GM19099 (cell line): ENCODE data around the gene GPR137C.

Experiments used
- POLR2A ChIP-seq: IDR thresholded peaks from 3 replicates; pipeline ENCODE4 v1.6.1; 2011; ENCODE audit warnings: low read depth; ENCODE audit not compliant: insufficient read length; ENCODE audit errors: extremely low read depth

GPR137C gene

DNA sequence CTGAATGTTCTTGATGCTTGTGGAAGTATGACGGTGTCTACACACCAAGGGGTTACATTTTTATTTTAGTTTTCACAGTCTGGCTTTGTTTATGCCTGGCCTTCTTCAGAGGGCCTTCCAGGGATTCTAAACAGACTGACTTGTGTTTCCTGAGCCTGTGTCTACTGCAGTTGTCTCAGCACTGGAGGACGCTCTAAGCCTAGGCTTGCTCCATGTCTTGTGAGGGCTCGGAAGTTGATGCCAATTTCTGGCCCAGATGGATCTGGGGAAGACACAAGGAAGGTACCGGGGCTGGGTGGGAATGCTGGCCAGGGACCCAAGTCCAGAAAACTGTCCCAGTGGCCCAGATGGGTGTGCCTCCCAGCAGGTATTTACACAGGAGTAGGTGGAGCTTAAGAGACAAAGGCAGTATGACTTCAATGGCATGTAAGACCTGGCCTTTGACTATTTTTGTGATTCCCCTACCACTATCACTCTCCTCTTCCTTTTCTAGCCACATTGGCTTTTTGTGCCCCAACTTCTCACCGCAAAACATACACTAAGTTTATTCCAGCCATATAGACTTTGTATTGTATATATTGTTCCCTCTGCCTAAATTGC lies 56.9 kb downstream of the GPR137C start:
- no peak for TF ChIP-seq POLR2A

DNA sequence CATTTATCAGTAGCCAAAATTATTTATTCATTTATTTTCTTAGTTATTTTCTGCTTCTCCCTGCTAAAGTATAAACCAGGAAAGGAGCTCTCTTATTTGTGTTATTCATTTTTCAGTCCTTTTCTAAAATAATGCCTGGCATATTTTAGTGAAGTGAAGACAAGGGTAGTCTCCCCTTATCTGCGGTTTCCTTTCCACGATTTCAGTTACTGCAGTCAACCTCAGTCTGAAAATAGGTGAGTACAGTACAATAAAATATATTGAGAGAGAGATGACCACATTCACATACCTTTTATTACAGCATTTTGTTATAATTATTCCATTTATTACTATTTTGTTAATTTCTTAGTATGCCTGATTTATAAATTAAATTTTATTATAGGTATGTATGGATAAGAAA lies 57.6 kb downstream of the GPR137C start:
- no peak for TF ChIP-seq POLR2A

DNA sequence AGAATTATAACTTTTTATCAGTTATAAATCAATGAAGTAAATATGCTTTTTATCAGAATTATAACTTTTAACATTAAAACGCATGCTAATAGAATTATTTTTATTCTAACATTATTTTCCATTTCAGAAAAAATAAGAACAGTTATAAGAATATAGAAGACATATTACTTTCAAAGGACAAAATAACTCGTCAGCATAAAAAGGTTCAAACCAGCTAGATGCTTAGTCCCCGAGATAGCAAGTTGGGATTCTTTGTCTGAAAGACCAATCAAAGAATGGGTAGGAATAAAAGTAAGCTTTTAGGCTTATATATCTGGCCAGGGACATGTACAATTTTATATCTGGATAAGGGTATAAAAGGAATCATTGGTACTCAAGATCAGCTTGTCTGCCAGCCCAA lies 66.0 kb downstream of the GPR137C start:
- no peak for TF ChIP-seq POLR2A

DNA sequence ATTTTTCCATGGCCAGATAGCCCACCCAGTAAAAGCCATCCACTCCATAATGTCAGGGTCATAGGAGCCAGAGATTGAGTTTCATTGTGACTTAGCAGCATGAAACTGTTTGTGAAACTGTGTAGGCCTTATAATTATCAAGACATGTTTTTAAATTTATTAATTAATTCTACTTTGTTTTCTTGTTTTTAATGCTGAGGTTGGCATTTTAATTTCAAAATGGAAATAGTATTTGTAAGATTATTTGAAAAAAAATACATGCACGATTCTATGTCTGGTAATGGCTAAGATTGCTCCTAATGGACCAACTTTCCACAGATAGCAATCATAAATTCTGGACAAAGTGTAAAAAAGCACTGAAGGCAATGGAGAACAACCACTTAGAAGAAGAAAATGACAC lies 67.1 kb downstream of the GPR137C start:
- TF ChIP-seq POLR2A: no peak

DNA sequence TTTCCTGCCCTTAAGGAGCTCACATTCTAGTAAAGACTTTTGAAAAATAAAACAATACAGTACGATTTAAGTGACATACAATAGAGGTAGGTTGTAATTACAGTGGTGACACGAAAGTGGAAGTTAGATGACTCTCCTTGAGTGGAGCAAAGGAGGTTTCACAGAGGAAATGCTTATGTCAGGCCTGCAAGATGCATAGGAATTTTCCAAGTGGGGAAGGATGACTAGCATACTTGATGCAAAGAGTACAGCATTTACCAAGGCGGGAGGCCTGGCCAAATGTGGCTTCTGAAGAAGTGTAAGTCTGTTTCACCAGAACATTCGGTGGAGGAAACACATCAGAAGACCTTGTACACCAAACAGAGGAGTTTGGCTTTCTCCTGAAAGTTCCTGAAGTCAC lies 87.5 kb downstream of the GPR137C start:
- TF ChIP-seq POLR2A: no peak

DNA sequence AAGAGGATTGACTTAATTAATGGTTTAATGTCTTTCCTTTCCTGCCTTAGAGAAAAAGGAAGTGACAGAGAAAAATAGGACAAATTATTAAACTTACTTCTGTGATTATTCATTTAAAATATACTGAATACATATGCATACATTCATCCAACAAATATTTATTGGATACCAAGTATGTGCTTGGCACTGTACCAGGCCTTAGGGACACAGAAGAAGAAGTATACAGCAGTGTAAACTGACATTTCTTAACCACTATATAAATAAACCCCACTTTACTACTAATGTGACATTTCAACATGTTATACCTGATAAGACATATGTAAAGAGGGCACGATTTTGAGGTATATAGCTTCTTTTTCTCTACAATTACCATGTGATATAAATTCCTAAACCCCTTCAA lies 89.1 kb downstream of the GPR137C start:
- no peak for TF ChIP-seq POLR2A

DNA sequence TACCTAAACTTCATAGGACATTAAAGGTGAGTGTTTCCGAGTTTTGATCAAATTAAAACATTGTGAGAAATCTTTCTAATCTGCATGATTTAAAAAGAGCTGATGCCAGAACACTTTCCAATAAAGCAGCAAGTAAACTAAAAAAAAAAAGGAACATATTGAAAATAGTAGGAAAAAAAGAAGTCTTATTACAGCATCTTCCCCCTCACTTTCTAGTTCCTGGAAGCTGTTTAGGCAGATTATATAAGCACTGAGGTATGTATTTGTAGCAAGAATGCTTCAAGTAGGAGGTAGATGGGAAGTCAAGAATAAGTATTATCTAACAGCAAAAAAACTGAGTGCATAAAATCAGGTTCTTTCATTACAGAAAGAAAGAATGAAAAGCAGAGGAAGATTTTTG lies 96.9 kb downstream of the GPR137C start:
- no peak for TF ChIP-seq POLR2A

DNA sequence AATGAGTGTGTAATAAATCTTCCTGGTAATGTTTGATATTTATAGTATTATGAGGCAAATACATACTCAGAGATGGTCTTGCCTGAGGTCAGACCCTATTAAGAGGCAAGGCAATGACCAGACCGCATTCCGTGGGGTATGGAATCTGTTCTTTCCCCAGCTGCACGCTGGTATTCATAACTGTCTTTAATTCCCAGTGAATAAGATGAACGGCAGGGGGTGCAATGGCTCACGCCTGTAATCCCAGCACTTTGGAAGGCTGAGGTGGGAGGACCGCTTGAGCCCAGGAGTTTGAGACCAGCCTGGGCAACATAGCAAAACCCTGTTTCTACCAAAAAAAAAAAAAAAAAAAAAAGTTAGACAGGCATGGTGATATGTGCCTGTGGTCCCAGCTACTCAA lies 98.1 kb downstream of the GPR137C start:
- no peak for TF ChIP-seq POLR2A

DNA sequence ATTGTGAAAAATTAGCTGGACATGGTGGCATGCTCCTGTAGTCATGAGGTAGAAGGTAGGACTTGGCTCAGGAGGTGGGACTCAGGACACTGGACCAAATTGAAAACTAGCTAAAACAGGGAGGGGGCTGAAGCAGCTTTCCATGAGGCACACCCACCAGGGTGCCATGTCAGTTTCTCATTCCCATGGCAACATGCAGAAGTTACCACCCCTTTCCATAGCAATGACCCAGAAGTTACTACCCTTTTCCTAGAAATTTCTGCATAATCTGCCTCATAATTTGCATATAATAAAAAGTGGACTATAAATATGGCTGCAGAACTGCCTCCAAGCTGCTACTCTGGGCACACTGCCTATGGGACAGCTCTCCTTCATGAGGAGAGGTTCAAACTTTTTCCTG lies 104.3 kb downstream of the GPR137C start:
- no peak for TF ChIP-seq POLR2A

DNA sequence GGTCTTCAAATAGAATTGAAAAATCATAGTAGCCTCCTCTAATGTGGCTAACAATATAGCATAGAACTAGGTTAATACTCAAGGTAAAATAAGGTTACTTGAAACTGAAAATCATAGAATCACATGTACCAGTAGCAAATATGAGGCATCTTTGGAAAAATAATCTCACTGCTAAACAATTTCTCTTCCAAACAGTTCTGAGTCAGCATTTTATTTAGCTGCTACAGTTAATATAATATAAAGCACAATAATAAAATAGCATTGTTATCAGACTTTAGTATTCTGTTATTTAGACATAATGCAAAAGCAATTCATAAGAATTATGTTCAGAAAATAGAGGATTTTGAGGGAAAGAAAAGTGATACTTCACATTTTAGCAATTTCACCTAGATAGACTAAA lies 107.7 kb downstream of the GPR137C start:
- TF ChIP-seq POLR2A: no peak

DNA sequence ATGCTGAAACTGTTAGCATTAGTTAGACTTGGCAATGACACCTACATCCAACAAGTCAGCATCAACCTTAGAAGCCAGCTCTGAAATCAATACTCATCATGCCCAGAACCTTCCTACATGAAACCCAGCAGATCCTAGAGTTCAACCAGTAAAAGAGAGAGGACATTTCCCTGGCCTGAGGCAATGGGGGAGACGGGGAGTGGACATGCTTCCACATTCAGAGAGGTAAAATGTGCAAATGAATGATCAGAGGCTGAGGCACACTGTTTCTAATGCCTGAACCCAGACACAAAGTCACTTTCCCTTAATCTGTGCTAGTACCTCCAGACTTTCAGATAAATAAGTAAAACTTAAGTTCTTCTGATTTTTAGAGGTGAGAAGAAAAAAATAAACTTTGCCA lies 108.2 kb downstream of the GPR137C start:
- no peak for TF ChIP-seq POLR2A

DNA sequence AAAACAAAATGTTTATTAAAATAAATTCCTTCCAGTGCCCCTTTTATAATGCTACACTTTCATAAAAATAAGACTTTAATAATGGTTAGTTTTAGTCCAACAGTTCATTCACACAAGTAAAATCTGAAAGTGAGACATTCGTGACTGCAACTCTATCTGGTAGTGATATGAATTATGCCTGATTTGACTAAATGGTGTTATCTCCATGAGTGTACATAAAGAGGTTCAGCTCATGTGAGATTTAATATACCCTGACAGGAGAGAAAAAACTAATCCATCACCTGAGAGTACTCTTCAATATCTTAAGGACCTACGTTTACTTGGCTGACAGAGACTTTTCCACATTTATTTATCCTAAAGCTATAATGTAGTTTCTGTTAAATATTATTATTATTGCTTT lies 108.7 kb downstream of the GPR137C start:
- no peak for TF ChIP-seq POLR2A

DNA sequence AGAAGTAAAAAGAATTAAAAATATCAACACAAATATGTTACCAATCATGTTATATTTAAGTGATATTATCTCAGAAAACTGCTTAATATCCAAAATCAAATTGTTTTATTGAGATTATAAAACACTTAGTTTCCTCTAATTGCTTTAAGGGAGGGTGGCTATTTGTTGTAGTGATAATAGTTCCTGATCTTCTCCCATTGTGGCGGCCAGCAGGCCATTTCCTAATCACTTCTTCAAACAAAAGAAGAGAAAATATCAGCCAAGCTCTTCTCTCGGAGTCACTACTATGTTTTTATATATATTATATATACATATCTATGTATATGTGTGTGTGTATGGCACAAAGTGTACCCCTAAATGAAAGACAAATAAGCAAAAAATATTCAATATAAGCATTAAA lies 111.2 kb downstream of the GPR137C start:
- TF ChIP-seq POLR2A: no peak

DNA sequence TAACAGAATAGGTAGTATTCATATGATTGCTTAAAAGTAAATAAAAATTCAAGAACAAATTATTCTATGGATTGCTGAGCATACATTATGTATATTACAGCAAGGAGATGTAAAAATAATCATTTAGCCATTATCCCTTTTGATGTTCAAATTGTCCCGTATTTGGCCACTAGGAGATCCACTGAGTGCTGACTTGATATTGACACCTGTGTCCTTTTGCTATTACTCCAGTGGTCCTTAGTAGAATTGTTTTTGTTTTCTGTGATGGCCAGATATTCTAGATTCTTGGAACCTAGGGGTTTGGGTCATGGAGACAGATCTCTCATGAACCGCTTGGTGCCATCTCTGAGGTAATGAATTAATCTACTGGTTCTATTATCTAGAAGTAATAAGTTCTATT lies 126.0 kb downstream of the GPR137C start:
- no peak for TF ChIP-seq POLR2A

DNA sequence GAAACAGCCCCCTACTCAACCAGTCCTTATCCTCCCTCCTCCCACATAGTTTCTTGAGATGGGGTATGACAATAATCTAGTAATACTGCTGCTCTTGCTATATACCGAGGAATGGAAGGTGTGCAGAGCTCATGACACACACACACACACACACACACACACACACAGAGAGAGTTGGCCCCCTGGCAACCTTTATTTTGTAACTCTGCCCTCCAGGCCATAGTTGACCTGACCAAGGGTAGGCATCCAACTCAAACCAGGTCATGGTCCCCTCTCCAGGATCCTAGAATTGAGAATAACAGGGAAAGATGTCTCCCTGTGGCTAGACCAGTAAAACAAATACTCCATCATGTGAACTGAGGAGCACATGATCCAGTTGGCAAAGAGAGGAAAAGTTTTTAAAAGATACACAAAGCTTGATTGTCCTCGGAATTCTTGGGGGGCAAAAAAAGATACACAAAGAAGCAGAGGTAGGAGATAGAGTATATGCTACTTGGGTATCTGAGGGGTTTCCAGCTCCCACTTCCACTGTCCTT lies 131.4 kb downstream of the GPR137C start:
- TF ChIP-seq POLR2A: no peak

DNA sequence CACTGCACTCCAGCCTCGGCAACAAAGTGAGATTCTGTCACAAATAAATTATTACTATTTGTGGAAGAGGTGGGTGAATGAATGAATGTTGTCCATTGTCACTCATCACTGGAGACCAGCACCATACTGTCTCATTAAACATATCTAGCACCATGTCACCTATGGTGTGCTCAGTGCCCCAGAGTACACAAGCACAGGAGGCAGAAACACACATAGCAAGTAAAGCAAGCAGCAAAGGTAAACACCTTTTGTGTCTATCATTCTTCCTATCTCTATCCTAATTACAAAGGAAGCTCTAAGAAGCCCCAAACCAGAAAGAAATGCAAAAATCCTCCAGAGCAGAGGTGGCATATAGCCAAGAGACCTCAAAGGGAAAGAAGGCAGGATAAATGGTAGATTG lies 133.5 kb downstream of the GPR137C start:
- TF ChIP-seq POLR2A: no peak
